GM23338 (cell line): ENCODE data around the gene ACTG2. TPM values are rescaled to one million over a fixed set of nuclear protein-coding genes. Genes with fewer than 3 reads are reported as not detected.
A peak's percentile ranks its signal among the peaks of the same experiment; 100 is the strongest.

Experiments
- ATAC-seq: fragments of 200-7000 bp; cut with Tn5 transposase; 3 replicates; pipeline ENCODE4 v1.9.1; 2020
- DNase-seq: peaks from one replicate; pipeline ENCODE4 v3.0.0-alpha.2; 2015; ENCODE audit warnings: low spot score
- H2AFZ ChIP-seq: fragments of 200-600 bp; sonication (generic); 2 replicates; pipeline ENCODE4 v1.8.0; 2016; ENCODE audit warnings: antibody characterized with exemption, mild to moderate bottlenecking, moderate library complexity
- H3F3A ChIP-seq: fragments of 200-600 bp; sonication (generic); replicated peaks from 2 replicates; pipeline ENCODE4 v1.8.0; 2017; ENCODE audit warnings: antibody characterized with exemption, mixed run types, low read depth
- H3K27ac ChIP-seq: fragments of 200-600 bp; sonication (generic); 2 replicates; pipeline ENCODE4 v1.6.1; 2016; ENCODE audit warnings: low read depth
- H3K27me3 ChIP-seq: fragments of 200-600 bp; sonication (generic); 2 replicates; pipeline ENCODE4 v1.8.0; 2016; ENCODE audit warnings: mild to moderate bottlenecking, mixed run types, moderate library complexity; ENCODE audit not compliant: insufficient read depth
- H3K36me3 ChIP-seq: fragments of 200-600 bp; sonication (generic); 2 replicates; pipeline ENCODE4 v1.8.0; 2016; ENCODE audit warnings: mild to moderate bottlenecking; ENCODE audit not compliant: insufficient read depth
- H3K4me1 ChIP-seq: fragments of 200-600 bp; sonication (generic); 2 replicates; pipeline ENCODE4 v1.8.0; 2016; ENCODE audit warnings: mild to moderate bottlenecking, moderate library complexity; ENCODE audit not compliant: insufficient read depth
- H3K4me2 ChIP-seq: fragments of 200-600 bp; sonication (generic); 2 replicates; pipeline ENCODE4 v1.7.1; 2017; ENCODE audit warnings: mixed run types
- H3K4me3 ChIP-seq: fragments of 200-600 bp; sonication (generic); 2 replicates; pipeline ENCODE4 v1.6.1; 2016; ENCODE audit warnings: mixed run types
- H3K79me2 ChIP-seq: fragments of 200-600 bp; sonication (generic); replicated peaks from 2 replicates; pipeline ENCODE4 v1.8.0; 2017; ENCODE audit warnings: mild to moderate bottlenecking; ENCODE audit not compliant: insufficient read depth
- H3K9me2 ChIP-seq: fragments of 200-600 bp; sonication (generic); 2 replicates; pipeline ENCODE4 v1.8.0; 2017; ENCODE audit not compliant: insufficient read depth
- H4K20me1 ChIP-seq: fragments of 200-600 bp; sonication (generic); replicated peaks from 2 replicates; pipeline ENCODE4 v1.8.0; 2017; ENCODE audit warnings: mild to moderate bottlenecking; ENCODE audit not compliant: insufficient read depth
- H3K27ac Mint-ChIP-seq: 2 replicates; pipeline ENCODE4 v1.8.0; 2020; ENCODE audit warnings: inconsistent platforms, mild to moderate bottlenecking, moderate library complexity, mixed read lengths
- H3K27me3 Mint-ChIP-seq: 3 replicates; pipeline ENCODE4 v1.8.0; 2022; ENCODE audit warnings: low read depth, mild to moderate bottlenecking, moderate library complexity, mixed read lengths, inconsistent platforms; ENCODE audit not compliant: insufficient read depth, poor library complexity
- H3K36me3 Mint-ChIP-seq: 3 replicates; pipeline ENCODE4 v1.8.0; 2021; ENCODE audit warnings: low read depth, mild to moderate bottlenecking, inconsistent platforms, moderate library complexity, mixed read lengths
- H3K4me1 Mint-ChIP-seq: 3 replicates; pipeline ENCODE4 v1.8.0; 2020; ENCODE audit warnings: mild to moderate bottlenecking, inconsistent platforms, mixed read lengths
- H3K4me3 Mint-ChIP-seq: 3 replicates; pipeline ENCODE4 v1.8.0; 2021; ENCODE audit warnings: moderate library complexity, mild to moderate bottlenecking, inconsistent platforms, mixed read lengths
- H3K9me3 Mint-ChIP-seq: 3 replicates; pipeline ENCODE4 v1.8.0; 2020; ENCODE audit warnings: moderate library complexity, mild to moderate bottlenecking, inconsistent platforms, mixed read lengths
- ETS1 ChIP-seq: IDR thresholded peaks from 2 replicates; pipeline ENCODE4 v1.6.1; 2016; ENCODE audit warnings: antibody characterized with exemption
- EZH2 ChIP-seq: fragments of 200-600 bp; sonication (generic); IDR thresholded peaks from one replicate; pipeline ENCODE4 v1.8.0; 2017; ENCODE audit warnings: antibody characterized with exemption, mild to moderate bottlenecking, low read depth; ENCODE audit not compliant: unreplicated experiment
- POLR2AphosphoS5 ChIP-seq: IDR thresholded peaks from 2 replicates; pipeline ENCODE4 v1.6.1; 2016; ENCODE audit warnings: antibody characterized with exemption, low read depth
- STAT1 ChIP-seq: IDR thresholded peaks from one replicate; pipeline ENCODE4 v1.6.1; 2016; ENCODE audit warnings: antibody characterized with exemption; ENCODE audit not compliant: unreplicated experiment
- ZNF114 ChIP-seq: fragments of 250-450 bp; sonication (Bioruptor Pico); IDR thresholded peaks from 2 replicates; pipeline ENCODE4 v1.5.0; 2020; ENCODE audit warnings: mild to moderate bottlenecking, moderate library complexity
- ZNF331 ChIP-seq: fragments of 250-450 bp; sonication (Bioruptor Pico); IDR thresholded peaks from 2 replicates; pipeline ENCODE4 v1.5.0; 2020; ENCODE audit warnings: low read depth, mild to moderate bottlenecking, moderate library complexity
- ZNF462 ChIP-seq: fragments of 250-450 bp; sonication (Bioruptor Pico); IDR thresholded peaks from 2 replicates; pipeline ENCODE4 v1.5.0; 2020; ENCODE audit warnings: mild to moderate bottlenecking, moderate library complexity
- polyA plus RNA-seq: library from polyadenylated mRNA; unstranded; fragments of >200 nt; fragmentation: Nextera tagmentation; extraction: Ambion mirVana; gene quantifications from 2 replicates; pipeline ENCODE4 v1.2.1, GENCODE V29; 2016
- total RNA-seq: library from RNA; depleted of rRNA; stranded (reverse); fragments of >200 nt; shearing (Covaris generic); gene quantifications from 2 replicates; pipeline ENCODE4 v1.2.3, GENCODE V29; 2014

Gene ACTG2
- total and polyA plus RNA-seq, 2 experiments from 2014 or later, result 8.0 to 8.5 TPM

- Histone ChIP-seq H3K4me1 (peaks cover 4% of the 10 kb centered on the region; the same call in 1 of the 2 replicates), H2AFZ (0 out of 2 replicates have a peak overlapping the region, but pooled peaks have one; percentile 7), H3F3A (no peaks in the 10 kb centered on the region), H4K20me1 (0 out of 2 replicates have a peak, but pooled peaks cover 2% of the 10 kb centered on the region), H3K4me2 (no peak overlapping the region), H3K9me2 (no peaks in the 10 kb centered on the region), H3K27ac (no peak overlapping the region), H3K79me2 (no peaks in the 10 kb centered on the region), H3K27me3 (no peaks in the 10 kb centered on the region), H3K4me3 (no peak overlapping the region), H3K36me3 (no peaks in the 10 kb centered on the region)
- Mint-ChIP-seq H3K4me3 (no peak overlapping the region), H3K36me3 (no peaks in the 10 kb centered on the region), H3K9me3 (no peaks in the 10 kb centered on the region), H3K27ac (no peak overlapping the region), H3K27me3 (peaks cover 4% of the 10 kb centered on the region), H3K4me1 (peaks cover 6% of the 10 kb centered on the region)
- DNase-seq (no peak), ATAC-seq (no peak)
- TF ChIP-seq ZNF331 (no peak), STAT1 (no peak), EZH2 (no peak), POLR2AphosphoS5 (no peak), ETS1 (no peak), ZNF114 (no peak), ZNF462 (no peak)
Measured at GRCh38 chr2:73918856-73919255, 26.0 kb downstream of the ACTG2 start.
